B cell (primary cell): Measurements from ENCODE around the gene CSNK1G1. TPM values are rescaled to one million over a fixed set of nuclear protein-coding genes. Genes with fewer than 3 reads are reported as not detected.

Experiments
- ATAC-seq: fragments of 200-7000 bp; cut with Tn5 transposase; one replicate; pipeline ENCODE4 v1.10.0; 2021; ENCODE audit warnings: low read depth, mild to moderate bottlenecking, moderate number of reproducible peaks, moderate library complexity
- CTCF ChIA-PET: fragments of 350-600 bp; sonication (Branson Sonifier 250); formaldehyde crosslinking; loops from one replicate; lab custom pipeline; 2021; ENCODE audit warnings: antibody characterized with exemption, inconsistent platforms; lab: Charles Lee
- POLR2A ChIA-PET: fragments of 350-600 bp; sonication (Branson Sonifier 250); formaldehyde crosslinking; loops from one replicate; lab custom pipeline; 2021; ENCODE audit warnings: antibody characterized with exemption; lab: Charles Lee
- DNase-seq: peaks from one replicate; pipeline ENCODE4 v3.0.0; 2013
- H2AFZ ChIP-seq: 2 replicates; pipeline ENCODE4 v1.6.1; 2012; ENCODE audit warnings: mild to moderate bottlenecking, low read depth, low read length; ENCODE audit not compliant: insufficient read depth, poor library complexity, severe bottlenecking
- H3K27ac ChIP-seq, 2 donors: 1 replicate in 1 of 2; 2 replicates in 1 of 2; pipeline ENCODE4 v1.5.1; 2012 to 2013; ENCODE audit warnings: low read length in 2 of 2, mild to moderate bottlenecking in 2 of 2, moderate library complexity in 1 of 2
- H3K27me3 ChIP-seq, 4 experiments: fragments of 200-600 bp in 1 of 4; sonication (generic) in 1 of 4; replicated peaks in 1 of 4; 1 replicate in 2 of 4; 2 replicates in 2 of 4; pipeline versions ENCODE4 v1.6.1 to v1.7.0; 2013 to 2016; ENCODE audit warnings: low read length in 3 of 4, mild to moderate bottlenecking in 2 of 4, mixed read lengths in 1 of 4, moderate library complexity in 1 of 4; ENCODE audit not compliant: insufficient read depth in 4 of 4, control insufficient read depth in 3 of 4; ENCODE audit errors: control extremely low read depth in 1 of 4
- H3K36me3 ChIP-seq, 2 experiments: replicated peaks in 1 of 2; 1 replicate in 1 of 2; 2 replicates in 1 of 2; pipeline versions ENCODE4 v1.6.1 to v1.7.1; 2013; ENCODE audit warnings: low read length in 1 of 2; ENCODE audit not compliant: insufficient read depth in 2 of 2, control insufficient read depth in 1 of 2; ENCODE audit errors: control extremely low read depth in 1 of 2, extremely low read depth in 1 of 2
- H3K4me1 ChIP-seq, 2 donors: fragments of 200-600 bp in 1 of 2; sonication (generic) in 1 of 2; 1 replicate in 1 of 2; 2 replicates in 1 of 2; pipeline versions ENCODE4 v1.5.1 to v1.6.1; 2013 to 2017; ENCODE audit warnings: low read length in 2 of 2; ENCODE audit not compliant: control insufficient read depth in 2 of 2, insufficient read depth in 2 of 2
- H3K4me2 ChIP-seq: replicated peaks from 2 replicates; pipeline ENCODE3; 2012; ENCODE audit warnings: mild to moderate bottlenecking, low read depth, low read length; ENCODE audit not compliant: poor library complexity, severe bottlenecking
- H3K4me3 ChIP-seq, 5 experiments: fragments of 200-600 bp in 1 of 5; sonication (generic) in 1 of 5; 1 replicate in 3 of 5; 2 replicates in 2 of 5; pipeline versions ENCODE4 v1.5.1 to v1.7.0; 2011 to 2016; ENCODE audit warnings: low read length in 4 of 5, mild to moderate bottlenecking in 4 of 5, low read depth in 2 of 5, control low read depth in 1 of 5, moderate library complexity in 1 of 5; ENCODE audit not compliant: insufficient read depth in 1 of 5; ENCODE audit errors: control extremely low read depth in 1 of 5, extremely low read depth in 1 of 5
- H3K79me2 ChIP-seq: fragments of 200-600 bp; sonication (generic); one replicate; pipeline ENCODE4 v1.6.0; 2016; ENCODE audit warnings: low read length; ENCODE audit not compliant: control insufficient read depth, insufficient read depth
- H3K9ac ChIP-seq: fragments of 200-600 bp; sonication (generic); 2 replicates; pipeline ENCODE4 v1.6.1; 2017; ENCODE audit warnings: mild to moderate bottlenecking, low read length, moderate library complexity
- H3K9me3 ChIP-seq, 3 donors: one replicate each; pipeline versions ENCODE4 v1.6.1 to v1.7.1; 2013; ENCODE audit warnings: low read length in 2 of 3; ENCODE audit not compliant: control insufficient read depth in 2 of 3, insufficient read depth in 1 of 3; ENCODE audit errors: control extremely low read depth in 1 of 3
- H4K20me1 ChIP-seq: 2 replicates; pipeline ENCODE4 v1.6.0; 2012; ENCODE audit warnings: mild to moderate bottlenecking, low read length; ENCODE audit not compliant: insufficient read depth, control insufficient read depth, poor library complexity, severe bottlenecking
- H3K27ac Mint-ChIP-seq: one replicate; pipeline ENCODE4 v1.8.0; 2021; ENCODE audit warnings: mixed read lengths
- H3K27me3 Mint-ChIP-seq: one replicate; pipeline ENCODE4 v1.8.0; 2021; ENCODE audit warnings: mixed read lengths
- H3K4me1 Mint-ChIP-seq: one replicate; pipeline ENCODE4 v1.8.0; 2021; ENCODE audit warnings: mixed read lengths
- H3K4me3 Mint-ChIP-seq: one replicate; pipeline ENCODE4 v1.8.0; 2021; ENCODE audit warnings: mixed read lengths
- H3K9me3 Mint-ChIP-seq: one replicate; pipeline ENCODE4 v1.8.0; 2022; ENCODE audit warnings: mixed read lengths; ENCODE audit not compliant: insufficient read depth
- EZH2 ChIP-seq: IDR thresholded peaks from 2 replicates; pipeline ENCODE4 v1.6.1; 2012; ENCODE audit warnings: borderline replicate concordance, low read depth, mild to moderate bottlenecking, moderate library complexity, low read length; ENCODE audit not compliant: insufficient read depth, poor library complexity, severe bottlenecking
- WGBS: methylation state at CpG from one replicate; pipeline ENCODE4 v1.1.5; 2013; ENCODE audit warnings: missing lambda C conversion rate; ENCODE audit not compliant: insufficient coverage; 5-methylcytosine and 5-hydroxymethylcytosine counted together
- intact Hi-C: fragments of 100-400 bp; cut with micrococcal nuclease; formaldehyde crosslinking; loops from one replicate; pipeline ENCODE4 v1.10.0; 2022
- polyA plus RNA-seq: library from polyadenylated mRNA; depleted of rRNA; stranded (reverse); fragments of >200 nt; gene quantifications from 2 replicates; pipeline ENCODE4 v1.2.3, GENCODE V29; 2012
- total RNA-seq, 2 donors: library from RNA; stranded (reverse); fragments of 120-200 nt in 1 of 2; gene quantifications; 1 replicate in 1 of 2; 2 replicates in 1 of 2; pipeline versions ENCODE4 v1.2.3 to v1.2.4, GENCODE V29; 2013 to 2022
- TF ChIP-seq, protein P1 (sequence below): fragments of 200-600 bp; IDR thresholded peaks from one replicate; pipeline ENCODE4 v1.8.0; 2022; ENCODE audit warnings: antibody characterized with exemption, mild to moderate bottlenecking

Gene CSNK1G1
- total and polyA plus RNA-seq, 2 donors (not counting 1 experiment from before 2014, with no cell fraction given): 5.2 to 40.3 TPM

- ATAC-seq (peak; percentile 7), DNase-seq (no peak)
- TF ChIP-seq EZH2: no peak
- TF ChIP-seq, protein P1, sequence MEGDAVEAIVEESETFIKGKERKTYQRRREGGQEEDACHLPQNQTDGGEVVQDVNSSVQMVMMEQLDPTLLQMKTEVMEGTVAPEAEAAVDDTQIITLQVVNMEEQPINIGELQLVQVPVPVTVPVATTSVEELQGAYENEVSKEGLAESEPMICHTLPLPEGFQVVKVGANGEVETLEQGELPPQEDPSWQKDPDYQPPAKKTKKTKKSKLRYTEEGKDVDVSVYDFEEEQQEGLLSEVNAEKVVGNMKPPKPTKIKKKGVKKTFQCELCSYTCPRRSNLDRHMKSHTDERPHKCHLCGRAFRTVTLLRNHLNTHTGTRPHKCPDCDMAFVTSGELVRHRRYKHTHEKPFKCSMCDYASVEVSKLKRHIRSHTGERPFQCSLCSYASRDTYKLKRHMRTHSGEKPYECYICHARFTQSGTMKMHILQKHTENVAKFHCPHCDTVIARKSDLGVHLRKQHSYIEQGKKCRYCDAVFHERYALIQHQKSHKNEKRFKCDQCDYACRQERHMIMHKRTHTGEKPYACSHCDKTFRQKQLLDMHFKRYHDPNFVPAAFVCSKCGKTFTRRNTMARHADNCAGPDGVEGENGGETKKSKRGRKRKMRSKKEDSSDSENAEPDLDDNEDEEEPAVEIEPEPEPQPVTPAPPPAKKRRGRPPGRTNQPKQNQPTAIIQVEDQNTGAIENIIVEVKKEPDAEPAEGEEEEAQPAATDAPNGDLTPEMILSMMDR: no peak
- Mint-ChIP-seq H3K27me3 (no peaks in the 10 kb centered on the region), H3K4me1 (peaks cover 21% of the 10 kb centered on the region), H3K27ac (peak overlapping the region; percentile 91), H3K9me3 (no peaks in the 10 kb centered on the region), H3K4me3 (peak overlapping the region; percentile 34)
- no peaks in the 10 kb centered on the region for H3K9me3 ChIP-seq
- no peak overlapping the region for H3K4me3 ChIP-seq
- intact Hi-C loops: loop anchor here (1.0 kb wide), 1 partner anchor 9 kb away; no protein-coding TSS in a partner anchor
- CTCF ChIA-PET: interaction anchor here (3.0 kb wide), 1 partner anchor 10 kb away, joined by 28 read pairs; no protein-coding TSS in a partner anchor
- no peak overlapping the region for H3K9ac ChIP-seq
- 74% methylated on average over 8 of the region's 8 CpGs for WGBS
- H3K27me3 ChIP-seq: no peaks in the 10 kb centered on the region
- POLR2A ChIA-PET: interaction anchor here (1.2 kb wide), 1 partner anchor 9 kb away, joined by 3 read pairs; no protein-coding TSS in a partner anchor
- no peak overlapping the region for H2AFZ ChIP-seq
- H3K4me1 ChIP-seq: peaks cover 7 to 20% of the 10 kb centered on the region in 2 donors
- H3K79me2 ChIP-seq: peaks cover 7% of the 10 kb centered on the region
- H3K36me3 ChIP-seq: peaks cover 1 to 37% of the 10 kb centered on the region in 2 experiments
- H4K20me1 ChIP-seq: no peaks in the 10 kb centered on the region
- H3K27ac ChIP-seq: peak overlapping the region; percentile 61 to 71
- peak overlapping the region; percentile 17 for H3K4me2 ChIP-seq
These were observed 211.8 kb downstream of the CSNK1G1 start for GRCh38 chr15:64144192-64144564.

- Histone ChIP-seq H3K9me3 (no peaks in the 10 kb centered on the region), H3K79me2 (peaks cover 7% of the 10 kb centered on the region), H3K4me3 (no peak overlapping the region), H3K4me2 (no peak overlapping the region), H3K27ac (peak overlapping the region in 1 of 2 donors; percentile 36), H3K4me1 (peaks cover 7 to 20% of the 10 kb centered on the region in 2 donors), H3K9ac (no peak overlapping the region), H3K27me3 (no peaks in the 10 kb centered on the region), H3K36me3 (peaks cover 4 to 43% of the 10 kb centered on the region in 2 experiments), H2AFZ (no peak overlapping the region), H4K20me1 (no peaks in the 10 kb centered on the region)
- Mint-ChIP-seq H3K4me3 (no peak overlapping the region), H3K27me3 (no peaks in the 10 kb centered on the region), H3K27ac (peak overlapping the region; percentile 56), H3K9me3 (no peaks in the 10 kb centered on the region), H3K4me1 (peaks cover 19% of the 10 kb centered on the region)
- POLR2A ChIA-PET: no interaction called here
- DNase-seq: no peak
- CTCF ChIA-PET: interaction anchor here (3.0 kb wide), 1 partner anchor 11 kb away, joined by 28 read pairs; no protein-coding TSS in a partner anchor
- 87% methylated on average over 5 of the region's 6 CpGs for WGBS
- TF ChIP-seq EZH2: no peak
- TF ChIP-seq, protein P1: no peak
- intact Hi-C loops: no loop called here
- no peak for ATAC-seq
These were observed 212.7 kb downstream of the CSNK1G1 start for GRCh38 chr15:64143276-64143675.
